Body of pancreas (tissue), 4 donors: Measurements from ENCODE around the gene GPR161.

Source experiments
- CTCF ChIP-seq, 7 experiments: fragments of 450-650 bp in 4 of 7; fragments of 200-600 bp in 3 of 7; sonication (generic) in 3 of 7; IDR thresholded peaks; one replicate each; pipeline ENCODE4 v1.5.1; 2016 to 2019; ENCODE audit warnings: antibody characterized with exemption in 7 of 7
- POLR2A ChIP-seq, 3 donors: fragments of 450-650 bp; IDR thresholded peaks; one replicate each; pipeline ENCODE4 v1.6.1; 2016; ENCODE audit warnings: antibody characterized with exemption in 3 of 3, mild to moderate bottlenecking in 2 of 3

DNA sequence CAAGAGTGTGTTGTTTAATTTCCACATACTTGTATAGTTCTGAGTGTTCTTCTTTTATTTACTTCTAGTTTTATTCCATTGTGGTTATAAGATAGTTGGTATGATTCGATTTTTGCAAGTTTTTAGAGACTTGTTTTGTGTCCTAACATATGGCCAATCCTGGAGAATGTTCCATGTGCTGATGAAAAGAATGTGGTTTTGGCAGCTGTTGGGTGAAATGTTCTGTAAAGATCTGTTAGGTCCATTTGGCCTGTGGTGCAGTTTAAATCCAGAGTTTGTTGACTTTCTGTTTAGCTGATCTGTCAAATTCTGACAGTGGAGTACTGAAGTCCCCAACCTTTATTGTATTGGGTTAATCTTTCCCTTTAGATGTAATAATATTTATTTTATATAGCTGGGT, 22.5 kb upstream of the GPR161 start:
- TF ChIP-seq CTCF (IDR thresholded peaks at IDR 0.05) (no peak), POLR2A (IDR thresholded peaks at IDR 0.05) (no peak)
